Measurements from ENCODE around the gene STYX.

Gene STYX, protein sequence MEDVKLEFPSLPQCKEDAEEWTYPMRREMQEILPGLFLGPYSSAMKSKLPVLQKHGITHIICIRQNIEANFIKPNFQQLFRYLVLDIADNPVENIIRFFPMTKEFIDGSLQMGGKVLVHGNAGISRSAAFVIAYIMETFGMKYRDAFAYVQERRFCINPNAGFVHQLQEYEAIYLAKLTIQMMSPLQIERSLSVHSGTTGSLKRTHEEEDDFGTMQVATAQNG

DNA sequence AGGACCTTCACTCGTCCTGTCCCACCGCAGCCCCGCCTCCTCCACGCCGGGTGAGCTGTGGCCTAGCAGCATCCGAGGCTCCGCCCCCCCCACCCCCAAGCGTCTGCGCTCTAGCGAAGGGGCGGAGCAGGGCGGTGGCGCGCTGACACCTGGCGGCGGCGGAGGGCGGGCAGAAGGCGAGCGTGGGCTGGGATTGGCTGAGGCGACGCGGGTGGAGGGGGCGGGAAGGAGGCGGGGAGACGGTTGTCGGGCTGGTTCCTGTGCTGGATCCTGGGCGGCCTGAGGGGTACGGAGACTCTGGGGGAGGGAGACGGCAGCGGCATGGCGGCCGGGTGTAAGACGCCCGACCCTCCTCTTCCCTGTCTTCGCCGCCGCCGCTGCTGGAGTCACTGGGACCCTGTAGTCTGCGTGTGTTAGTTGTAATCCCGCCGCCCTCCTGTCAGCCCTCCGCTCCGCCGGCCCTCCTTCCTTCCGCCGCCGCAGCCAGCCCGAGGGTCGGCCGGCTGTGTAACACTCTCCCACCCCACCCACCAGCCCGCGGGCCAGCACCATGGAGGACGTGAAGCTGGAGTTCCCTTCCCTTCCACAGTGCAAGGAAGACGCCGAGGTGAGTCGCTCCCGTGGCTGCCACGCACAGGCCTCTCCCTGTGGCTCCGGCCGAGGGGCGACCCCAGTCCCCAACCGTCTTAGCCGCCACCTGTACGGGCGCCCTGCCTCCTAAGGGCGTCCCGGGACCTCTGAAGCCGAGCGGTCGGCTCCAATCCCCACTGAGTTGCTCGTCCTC lies at the start of gene STYX:
TSS of gene STYX (plus strand) at position 242 of the 784 bp plus-strand sequence. CDS start at position 551, 309 bp downstream.
- H3K4me3 ChIP-seq (ENCODE audit: control insufficient read depth, low read depth, low read length), result peak within 1 kb of the TSS; percentile 93
- TF ChIP-seq, protein P1, sequence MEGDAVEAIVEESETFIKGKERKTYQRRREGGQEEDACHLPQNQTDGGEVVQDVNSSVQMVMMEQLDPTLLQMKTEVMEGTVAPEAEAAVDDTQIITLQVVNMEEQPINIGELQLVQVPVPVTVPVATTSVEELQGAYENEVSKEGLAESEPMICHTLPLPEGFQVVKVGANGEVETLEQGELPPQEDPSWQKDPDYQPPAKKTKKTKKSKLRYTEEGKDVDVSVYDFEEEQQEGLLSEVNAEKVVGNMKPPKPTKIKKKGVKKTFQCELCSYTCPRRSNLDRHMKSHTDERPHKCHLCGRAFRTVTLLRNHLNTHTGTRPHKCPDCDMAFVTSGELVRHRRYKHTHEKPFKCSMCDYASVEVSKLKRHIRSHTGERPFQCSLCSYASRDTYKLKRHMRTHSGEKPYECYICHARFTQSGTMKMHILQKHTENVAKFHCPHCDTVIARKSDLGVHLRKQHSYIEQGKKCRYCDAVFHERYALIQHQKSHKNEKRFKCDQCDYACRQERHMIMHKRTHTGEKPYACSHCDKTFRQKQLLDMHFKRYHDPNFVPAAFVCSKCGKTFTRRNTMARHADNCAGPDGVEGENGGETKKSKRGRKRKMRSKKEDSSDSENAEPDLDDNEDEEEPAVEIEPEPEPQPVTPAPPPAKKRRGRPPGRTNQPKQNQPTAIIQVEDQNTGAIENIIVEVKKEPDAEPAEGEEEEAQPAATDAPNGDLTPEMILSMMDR (conservative IDR thresholded peaks at IDR 0.05; ENCODE audit: control insufficient read depth, insufficient read depth, low read depth, low read length), result no peak
- peak; percentile 96 for DNase-seq (ENCODE audit: low read depth)

DNA sequence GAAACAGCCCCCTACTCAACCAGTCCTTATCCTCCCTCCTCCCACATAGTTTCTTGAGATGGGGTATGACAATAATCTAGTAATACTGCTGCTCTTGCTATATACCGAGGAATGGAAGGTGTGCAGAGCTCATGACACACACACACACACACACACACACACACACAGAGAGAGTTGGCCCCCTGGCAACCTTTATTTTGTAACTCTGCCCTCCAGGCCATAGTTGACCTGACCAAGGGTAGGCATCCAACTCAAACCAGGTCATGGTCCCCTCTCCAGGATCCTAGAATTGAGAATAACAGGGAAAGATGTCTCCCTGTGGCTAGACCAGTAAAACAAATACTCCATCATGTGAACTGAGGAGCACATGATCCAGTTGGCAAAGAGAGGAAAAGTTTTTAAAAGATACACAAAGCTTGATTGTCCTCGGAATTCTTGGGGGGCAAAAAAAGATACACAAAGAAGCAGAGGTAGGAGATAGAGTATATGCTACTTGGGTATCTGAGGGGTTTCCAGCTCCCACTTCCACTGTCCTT lies 45.9 kb upstream of the STYX start:
- DNase-seq (ENCODE audit: low read depth), result no peak
- TF ChIP-seq, protein P1 (conservative IDR thresholded peaks at IDR 0.05; ENCODE audit: control insufficient read depth, insufficient read depth, low read depth, low read length), result no peak
- H3K4me3 ChIP-seq (ENCODE audit: control insufficient read depth, low read depth, low read length), result no peak overlapping the region

DNA sequence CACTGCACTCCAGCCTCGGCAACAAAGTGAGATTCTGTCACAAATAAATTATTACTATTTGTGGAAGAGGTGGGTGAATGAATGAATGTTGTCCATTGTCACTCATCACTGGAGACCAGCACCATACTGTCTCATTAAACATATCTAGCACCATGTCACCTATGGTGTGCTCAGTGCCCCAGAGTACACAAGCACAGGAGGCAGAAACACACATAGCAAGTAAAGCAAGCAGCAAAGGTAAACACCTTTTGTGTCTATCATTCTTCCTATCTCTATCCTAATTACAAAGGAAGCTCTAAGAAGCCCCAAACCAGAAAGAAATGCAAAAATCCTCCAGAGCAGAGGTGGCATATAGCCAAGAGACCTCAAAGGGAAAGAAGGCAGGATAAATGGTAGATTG lies 43.8 kb upstream of the STYX start:
- H3K4me3 ChIP-seq (ENCODE audit: control insufficient read depth, low read depth, low read length), result no peak overlapping the region
- TF ChIP-seq, protein P1 (conservative IDR thresholded peaks at IDR 0.05; ENCODE audit: control insufficient read depth, insufficient read depth, low read depth, low read length), result no peak
- no peak for DNase-seq (ENCODE audit: low read depth)

DNA sequence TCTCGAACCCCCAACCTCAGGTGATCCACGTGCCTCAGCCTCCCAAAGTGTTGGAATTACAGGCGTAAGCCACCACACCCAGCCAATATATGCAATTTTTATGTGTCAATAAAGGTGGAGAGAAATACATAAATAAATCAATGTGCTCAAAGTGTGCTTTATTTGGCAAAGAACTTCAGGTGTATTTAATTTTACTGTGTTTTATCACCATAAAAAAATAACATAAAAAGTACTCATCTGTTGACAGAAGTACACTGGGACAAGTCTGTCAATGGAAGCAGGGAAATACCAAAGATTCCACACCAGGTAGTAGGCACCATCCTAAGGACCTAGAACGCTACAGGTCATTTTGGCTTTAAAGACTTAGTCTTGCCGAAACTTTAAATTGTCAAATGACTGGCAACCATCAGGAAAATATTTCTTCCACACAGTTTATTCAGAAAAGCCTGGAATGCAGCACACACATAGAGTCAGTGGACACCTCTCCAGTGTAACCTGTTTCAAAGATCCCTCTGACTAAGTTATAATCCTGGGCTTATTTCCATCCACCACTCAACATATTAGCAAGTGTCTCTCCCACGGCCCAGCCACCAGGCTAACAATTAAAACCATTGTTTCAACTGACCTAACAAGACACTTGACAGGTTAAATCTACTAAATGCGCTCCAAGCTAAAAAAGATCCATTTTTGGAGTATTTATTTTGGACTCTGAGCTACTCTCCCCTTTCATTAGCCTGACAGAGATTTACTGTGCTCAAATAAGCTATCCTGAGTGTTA lies 38.8 kb upstream of the STYX start:
- TF ChIP-seq, protein P1 (conservative IDR thresholded peaks at IDR 0.05; ENCODE audit: control insufficient read depth, insufficient read depth, low read depth, low read length), result no peak
- no peak for DNase-seq (ENCODE audit: low read depth)
- H3K4me3 ChIP-seq (ENCODE audit: control insufficient read depth, low read depth, low read length), result no peak overlapping the region

DNA sequence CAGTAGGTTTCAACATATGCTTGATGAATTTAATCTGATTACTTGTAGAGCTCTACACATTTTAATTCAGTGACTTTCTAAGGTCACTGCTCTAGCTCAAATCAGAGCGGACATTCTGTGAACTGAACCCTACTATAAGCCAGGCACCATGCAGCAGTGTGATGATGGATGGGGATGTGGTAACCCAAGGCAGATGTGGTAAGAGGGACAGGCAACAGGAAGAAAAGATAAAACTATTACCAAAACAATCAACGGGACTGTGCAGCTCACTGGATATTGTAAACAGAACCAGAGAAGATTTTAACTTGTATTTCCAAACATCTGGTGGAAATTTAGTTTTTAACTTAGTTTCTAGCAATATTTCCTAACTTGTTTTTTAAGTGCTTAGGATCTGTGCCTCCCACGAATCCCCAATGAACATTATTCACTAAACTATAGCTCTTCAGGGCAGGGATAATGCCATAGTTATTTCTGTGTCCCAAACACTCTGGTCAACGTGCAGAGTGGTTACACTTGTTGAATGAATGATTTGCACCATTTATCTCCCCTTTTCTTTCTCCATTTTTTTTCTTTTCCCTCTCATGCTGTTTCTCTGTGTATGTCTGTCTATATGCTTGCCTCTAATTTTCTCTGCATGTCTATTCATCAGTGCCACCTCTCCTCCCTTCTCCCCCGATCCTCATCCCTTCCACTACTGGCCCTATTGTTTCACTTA lies 37.6 kb upstream of the STYX start:
- DNase-seq (ENCODE audit: low read depth), result peak; percentile 79
- TF ChIP-seq, protein P1 (conservative IDR thresholded peaks at IDR 0.05; ENCODE audit: control insufficient read depth, insufficient read depth, low read depth, low read length), result no peak
- no peak overlapping the region for H3K4me3 ChIP-seq (ENCODE audit: control insufficient read depth, low read depth, low read length)

DNA sequence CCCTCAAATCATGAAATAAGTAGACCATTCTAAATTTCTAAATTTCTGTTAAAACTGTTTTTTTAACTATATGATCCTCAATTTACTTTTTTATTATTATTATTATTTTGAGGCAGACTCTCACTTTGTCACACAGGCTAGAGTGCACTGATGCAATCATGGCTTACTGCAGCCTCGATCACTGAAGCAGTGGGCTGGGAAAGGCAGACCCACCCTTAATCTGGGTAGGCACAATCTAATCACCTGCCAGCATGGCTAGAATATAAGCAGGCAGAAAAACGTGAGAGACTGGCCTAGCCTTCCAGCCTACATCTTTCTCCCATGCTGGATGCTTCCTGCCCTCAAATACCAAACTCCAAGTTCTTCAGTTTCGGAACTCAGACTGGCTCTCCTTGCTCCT lies 36.9 kb upstream of the STYX start:
- TF ChIP-seq, protein P1 (conservative IDR thresholded peaks at IDR 0.05; ENCODE audit: control insufficient read depth, insufficient read depth, low read depth, low read length), result no peak
- H3K4me3 ChIP-seq (ENCODE audit: control insufficient read depth, low read depth, low read length), result no peak overlapping the region
- no peak for DNase-seq (ENCODE audit: low read depth)

All from fibroblast of mammary gland (primary cell).